Stimulated activated CD8-positive, alpha-beta memory T cell treated with anti-CD3 and anti-CD28 coated beads, Interleukin-4, amount 100 ng/mL, for 1 hour (primary cell): Measurements from ENCODE around the gene HOXA7.

Experiments
- DNase-seq, 2 donors: peaks; one replicate each; pipeline ENCODE4 v3.0.0-alpha.2; 2020; ENCODE audit warnings: low read depth in 2 of 2, low spot score in 1 of 2

HOXA7 gene

DNA sequence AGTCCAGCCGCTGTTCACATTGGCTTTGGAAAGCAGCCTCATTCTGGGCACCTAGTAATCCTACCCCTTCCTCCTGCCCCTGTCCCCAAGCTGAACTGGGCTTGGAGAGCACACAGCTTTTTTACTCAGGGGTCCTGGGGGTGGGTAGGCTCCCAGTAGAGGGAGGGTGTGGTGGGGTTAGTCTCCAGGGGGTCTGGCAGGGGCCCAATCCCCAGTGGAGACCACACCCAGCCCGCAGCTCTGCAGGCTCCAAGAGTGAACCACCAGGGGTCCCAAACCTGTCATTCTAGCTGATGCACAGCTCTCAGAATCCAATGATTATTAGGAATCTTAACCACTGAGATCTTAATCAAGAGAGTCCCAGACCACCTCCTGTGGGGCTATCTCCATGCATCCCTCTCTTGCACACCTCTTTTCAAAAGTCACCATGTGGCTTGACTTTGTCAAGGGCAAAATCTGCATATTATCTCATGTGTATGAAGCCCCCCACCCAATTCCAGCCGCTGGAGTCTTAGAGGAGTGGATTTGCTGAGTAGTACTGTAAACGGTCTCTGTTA lies 25.9 kb upstream of the HOXA7 start:
- no peak for DNase-seq

GRCh38 chr7:27181795-27182275 lies 25.4 kb upstream of the HOXA7 start:
- DNase-seq, result no peak

- no peak for DNase-seq
These were observed 24.3 kb upstream of the HOXA7 start for GRCh38 chr7:27180431-27181420.

DNA sequence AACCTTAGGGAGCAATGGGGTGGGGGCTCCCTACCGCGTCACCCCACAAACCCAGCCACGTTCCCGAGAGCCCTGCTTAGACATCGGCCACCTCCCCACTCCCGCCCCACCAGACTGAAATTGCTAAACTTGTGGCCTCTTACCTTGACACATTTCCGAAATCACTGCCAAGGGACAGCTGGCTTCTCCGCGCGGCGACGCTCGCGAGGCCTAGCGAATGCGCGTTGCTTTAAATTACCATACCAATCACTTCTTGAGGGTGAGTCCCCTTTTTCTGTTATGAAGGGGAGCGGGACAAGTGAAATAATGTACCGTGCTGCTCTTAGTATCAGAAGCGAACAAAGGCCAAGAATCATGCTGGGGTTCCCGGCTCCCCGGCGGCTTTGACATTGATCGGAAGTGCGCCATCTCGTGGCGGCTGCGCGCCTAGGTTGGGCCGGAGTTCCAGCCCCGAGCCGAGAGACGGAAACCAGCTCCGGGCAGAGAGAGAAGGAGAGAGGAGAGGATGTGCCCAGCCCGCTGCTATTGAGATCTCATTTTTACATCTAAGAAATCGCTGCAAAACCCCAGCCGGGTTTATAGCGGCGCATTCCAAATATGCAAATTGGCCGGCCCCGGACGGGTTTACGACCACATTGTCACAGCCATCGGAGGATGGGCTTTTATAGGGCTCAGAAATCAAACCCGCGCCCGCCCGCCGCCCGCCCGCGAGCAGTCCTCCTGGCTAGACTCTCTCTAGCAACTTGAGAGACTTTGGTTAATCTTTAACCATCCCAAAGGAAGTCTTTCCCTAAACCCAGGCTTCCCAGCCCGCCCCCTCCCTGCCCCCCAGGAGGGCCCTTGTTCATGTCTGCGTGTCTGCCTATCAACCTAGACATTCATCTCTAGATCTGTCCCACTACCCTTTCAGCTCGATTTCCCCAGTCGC lies 23.3 kb upstream of the HOXA7 start:
- no peak for DNase-seq

DNA sequence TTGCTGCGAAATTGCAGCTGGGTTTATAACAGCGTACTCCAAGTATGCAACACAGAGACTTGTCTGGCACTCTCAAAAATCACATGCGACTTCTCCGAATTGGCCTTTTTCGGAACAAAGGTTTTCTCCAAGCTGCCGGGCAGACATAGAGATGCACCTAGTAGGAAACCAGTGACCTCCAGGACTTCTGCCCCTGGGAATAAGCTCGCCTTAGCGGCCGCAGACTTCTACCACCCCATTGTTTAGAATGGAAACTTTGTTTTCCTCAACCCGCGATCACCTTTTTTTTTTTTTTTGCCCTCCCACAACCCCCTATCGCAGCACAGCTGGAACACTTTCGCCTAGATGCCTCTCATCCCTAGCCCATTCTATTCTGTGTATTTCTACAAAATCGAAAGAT lies 22.6 kb upstream of the HOXA7 start:
- DNase-seq, result no peak

- DNase-seq, result no peak
These were observed 21.9 kb upstream of the HOXA7 start for GRCh38 chr7:27178366-27178765.

DNA sequence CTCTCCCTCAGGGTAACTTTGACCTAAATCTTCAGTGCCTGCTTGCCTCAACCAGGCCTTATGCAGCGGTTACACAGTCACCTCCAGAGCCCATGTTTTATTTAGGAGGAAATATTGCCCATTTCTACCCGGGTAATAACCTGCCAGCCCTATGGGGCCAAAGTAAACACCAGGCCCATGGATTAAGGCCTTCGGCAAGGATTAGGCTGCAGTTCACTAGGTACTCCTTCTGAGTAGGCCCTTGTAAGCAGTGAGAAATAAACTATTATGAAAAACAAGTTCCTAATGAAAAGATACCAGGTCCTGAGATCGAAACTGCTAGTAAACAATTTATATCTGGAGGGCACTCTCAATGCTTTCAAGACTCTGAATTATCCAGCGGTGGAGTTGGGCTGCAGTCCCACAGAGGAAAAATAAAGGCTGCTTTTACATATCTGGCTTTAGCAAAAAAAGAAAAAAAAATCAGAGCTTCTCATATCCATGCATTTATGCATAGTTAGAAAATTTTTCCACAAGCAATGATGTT lies 21.4 kb upstream of the HOXA7 start:
- no peak for DNase-seq

DNA sequence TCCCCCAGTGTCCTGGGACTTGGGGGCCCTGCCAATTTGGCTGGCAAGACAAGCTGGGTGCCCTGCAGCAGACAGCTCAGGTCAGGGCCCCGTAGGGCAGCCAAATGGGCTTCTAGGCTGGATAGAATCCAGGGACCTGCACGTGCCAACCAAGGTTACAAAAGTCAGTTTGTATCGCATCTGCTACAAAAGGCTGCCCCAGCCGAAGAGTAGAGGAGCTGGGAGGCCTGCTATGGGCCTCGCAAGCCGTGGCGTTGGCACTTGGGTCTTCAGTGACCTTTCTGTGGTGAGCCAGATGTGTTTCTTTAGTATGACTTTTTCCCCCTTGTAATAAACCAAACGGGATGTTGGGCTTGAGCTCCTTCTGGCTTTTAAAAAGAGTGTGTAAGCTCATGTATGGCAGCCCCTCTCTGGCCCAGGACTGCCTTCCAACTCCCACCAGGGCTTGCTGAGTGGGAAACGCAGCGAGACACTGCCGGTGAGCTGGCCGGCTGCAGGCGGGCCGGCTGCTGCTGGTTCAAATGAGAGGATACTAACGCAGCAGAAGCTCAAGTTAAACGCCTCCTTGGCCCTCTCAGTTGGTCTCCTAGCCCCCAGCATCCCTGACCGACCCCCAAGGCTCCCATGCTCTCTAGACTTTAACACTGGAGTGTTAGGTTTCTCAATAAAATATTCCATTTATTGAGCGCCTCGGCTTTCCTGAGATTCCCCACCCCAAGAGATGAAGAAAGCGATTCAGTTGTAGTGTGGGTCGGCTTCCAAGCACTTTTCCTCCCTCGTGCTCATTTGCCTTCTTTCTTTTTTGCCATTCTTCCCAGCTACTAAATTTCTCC lies 20.7 kb upstream of the HOXA7 start:
- DNase-seq, result no peak

- no peak for DNase-seq
These were observed 20.0 kb upstream of the HOXA7 start for GRCh38 chr7:27176524-27176845.

DNA sequence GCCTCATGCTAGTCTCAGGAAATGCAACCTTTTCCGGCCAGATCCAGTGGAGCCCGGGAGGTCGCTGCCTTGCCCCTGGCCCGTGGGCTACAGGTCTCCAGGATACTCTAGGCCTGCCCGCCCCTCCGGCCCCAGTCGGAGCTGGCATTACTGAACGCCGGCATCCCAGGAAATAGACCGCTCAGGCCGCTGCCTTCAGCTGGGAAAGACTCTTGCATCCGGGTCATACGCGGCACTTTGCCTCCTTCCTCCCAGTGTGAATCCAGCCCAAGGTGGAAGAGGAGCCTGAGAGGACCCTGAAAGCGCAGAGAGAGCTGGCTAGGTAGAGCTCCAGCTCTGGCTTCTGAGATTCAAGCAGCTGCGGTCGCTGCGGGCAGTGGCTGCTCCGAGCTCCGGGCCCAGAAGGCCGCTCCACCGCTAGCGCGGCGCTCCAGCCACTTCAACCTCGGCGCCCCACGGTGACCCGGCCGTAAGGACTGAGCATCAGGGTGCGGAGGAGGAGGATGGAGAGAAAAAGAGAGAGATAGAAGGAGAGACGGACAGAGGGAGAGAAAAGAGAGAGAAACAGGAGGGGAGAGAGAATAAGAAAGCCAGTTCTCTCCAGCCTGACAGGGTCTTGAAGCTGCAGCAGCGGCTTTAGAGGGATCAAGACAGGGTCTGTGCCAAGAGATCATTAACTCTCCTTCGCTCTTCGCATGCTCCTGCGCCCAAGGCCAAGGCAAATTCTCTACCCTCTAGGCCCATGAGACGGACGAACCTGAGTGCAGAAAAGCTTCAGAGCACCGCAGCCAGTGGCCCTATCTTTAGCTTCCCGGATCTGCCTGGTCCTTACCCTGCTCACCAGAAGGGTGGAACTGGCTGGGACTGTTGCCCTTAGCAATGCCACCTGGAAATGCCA lies 19.4 kb upstream of the HOXA7 start:
- no peak for DNase-seq

DNA sequence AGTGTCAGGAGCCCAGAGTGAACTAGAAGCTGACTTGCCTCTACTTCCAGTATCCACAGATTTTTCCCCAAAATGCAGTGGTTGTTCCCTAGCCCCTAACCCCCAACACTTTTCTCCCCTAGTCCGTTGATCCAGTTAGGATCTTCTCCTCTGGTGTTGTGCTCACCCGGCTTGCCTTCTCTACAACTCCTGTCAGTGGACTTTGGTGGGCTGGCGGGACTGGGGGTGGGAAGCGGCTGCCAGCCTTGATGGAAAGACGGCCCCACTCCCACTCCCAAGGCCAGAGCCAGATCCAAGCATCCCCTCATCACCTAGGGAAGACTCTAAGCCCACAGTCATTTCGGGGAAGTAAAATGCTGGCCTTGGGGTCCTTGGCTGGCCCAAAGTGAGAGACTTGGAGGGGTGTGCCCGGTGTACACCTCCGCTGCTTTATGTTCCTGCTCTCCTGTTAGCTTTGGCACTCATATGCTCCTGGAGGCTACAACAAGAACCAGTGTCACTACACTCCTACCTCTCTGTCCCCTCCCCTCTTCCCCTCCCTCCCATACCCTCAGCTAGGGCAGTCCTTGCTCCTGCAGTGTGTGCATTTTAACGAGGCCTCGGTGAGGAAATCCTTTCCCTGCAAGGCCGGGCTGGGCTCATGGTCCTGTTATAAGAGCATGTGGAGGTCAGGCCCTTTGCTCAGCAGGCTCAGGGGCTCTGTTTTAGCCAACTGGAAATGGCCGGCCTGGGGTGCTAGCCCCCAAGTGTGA lies 18.6 kb upstream of the HOXA7 start:
- no peak for DNase-seq

DNA sequence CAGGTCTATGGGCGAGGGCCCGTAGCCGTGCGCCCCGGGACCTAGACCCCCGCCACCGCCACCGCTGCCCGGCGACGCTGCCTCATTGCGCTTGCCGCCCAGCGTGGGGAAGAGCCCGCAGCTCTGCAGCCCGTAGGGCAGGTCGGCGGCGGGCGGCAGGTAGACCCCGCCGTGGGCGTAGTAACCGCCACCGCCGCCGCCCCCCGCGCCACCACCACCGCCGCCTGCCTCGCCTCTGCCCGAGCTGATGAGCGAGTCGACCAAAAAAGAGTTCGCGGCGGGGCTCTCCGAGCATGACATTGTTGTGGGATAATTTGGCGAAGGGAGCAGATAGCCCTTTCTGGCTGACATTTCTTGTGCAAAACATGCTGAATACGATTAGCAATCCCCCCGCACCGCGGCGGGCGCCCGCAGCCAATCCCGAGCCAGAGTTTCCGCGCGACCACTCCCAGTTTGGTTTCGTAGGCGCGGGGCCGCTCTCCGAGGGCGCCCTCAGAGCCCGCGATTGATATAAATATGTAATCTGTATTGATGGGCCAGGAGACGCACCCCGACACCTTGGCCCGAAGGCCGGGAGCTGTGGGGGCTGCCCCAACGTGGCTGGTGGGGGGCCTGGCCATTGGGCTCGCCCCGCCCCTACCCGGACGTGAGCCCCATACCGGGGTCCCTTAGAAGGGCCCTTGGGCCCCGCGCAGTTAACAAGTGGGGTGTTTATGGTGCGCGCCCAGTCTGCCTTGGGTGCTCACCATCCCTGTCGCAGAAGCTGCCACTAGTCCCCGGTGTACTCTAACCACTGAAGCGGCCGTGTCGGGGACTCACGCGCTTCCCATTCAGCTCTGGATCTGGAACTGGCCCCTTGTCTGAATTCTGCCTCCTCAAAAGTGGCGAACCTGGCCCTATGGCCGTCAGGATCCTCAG lies 17.7 kb upstream of the HOXA7 start, which contains the start of gene HOXA10:
TSS of gene HOXA10 (minus strand) at position 365 of the 918 bp plus-strand sequence. CDS start at position 351, 14 bp downstream.
- DNase-seq, result no peak

DNA sequence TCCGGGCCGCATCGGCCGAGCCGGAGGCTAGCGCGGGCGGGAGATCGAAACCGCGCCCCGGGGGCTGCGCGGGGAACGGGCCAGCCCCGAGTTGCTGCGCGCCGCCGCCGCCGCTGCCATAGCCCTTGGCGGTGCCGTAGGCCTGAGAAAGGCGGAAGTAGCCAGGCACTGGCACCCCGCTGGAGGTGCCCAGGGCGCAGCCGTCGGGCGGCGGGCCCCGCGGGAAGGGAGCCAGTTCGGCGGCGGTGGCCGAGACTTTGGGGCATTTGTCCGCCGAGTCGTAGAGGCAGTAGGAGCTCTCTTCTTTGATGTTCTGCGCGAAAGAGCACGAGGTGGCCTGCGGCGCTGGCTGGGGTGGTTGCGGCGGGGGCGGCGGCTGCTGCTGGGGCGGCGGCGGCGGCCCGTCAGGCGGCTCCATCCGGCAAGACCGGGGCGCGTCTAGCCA lies 17.1 kb upstream of the HOXA7 start:
- DNase-seq, result no peak

DNA sequence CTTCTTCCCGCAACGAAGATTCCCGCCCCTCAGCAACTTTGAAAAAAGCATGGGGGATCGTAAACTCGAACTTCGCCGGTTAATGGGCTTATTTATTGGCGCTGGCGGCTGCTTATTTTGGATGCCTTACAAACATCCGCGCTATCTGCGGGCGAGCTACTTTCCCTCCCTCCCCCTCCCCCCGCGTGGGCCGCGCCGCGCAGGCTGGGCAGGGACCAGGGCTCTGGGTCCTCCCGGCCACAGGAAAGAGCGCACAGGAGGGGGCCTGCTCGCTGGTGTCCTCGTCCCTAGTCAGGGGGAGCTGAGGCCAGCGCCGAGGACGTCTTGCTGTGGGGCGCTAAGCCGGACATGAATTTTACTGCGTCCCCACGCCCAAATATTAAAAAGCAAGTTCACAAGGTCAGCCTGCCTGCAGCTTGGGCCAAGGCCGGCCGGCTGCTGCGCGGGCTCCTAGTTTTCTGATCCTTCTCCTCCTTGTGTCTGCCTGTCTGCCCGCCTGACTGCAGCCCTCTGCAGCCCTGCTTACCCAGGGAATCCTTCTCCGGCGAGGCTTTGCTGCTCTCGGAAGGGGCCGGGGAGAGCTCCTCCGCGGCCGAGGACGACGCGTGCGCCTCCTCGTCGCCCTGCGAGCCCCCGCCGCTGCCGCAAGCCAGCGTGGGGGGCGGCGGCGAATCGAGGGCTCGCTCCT lies 16.5 kb upstream of the HOXA7 start:
- no peak for DNase-seq

DNA sequence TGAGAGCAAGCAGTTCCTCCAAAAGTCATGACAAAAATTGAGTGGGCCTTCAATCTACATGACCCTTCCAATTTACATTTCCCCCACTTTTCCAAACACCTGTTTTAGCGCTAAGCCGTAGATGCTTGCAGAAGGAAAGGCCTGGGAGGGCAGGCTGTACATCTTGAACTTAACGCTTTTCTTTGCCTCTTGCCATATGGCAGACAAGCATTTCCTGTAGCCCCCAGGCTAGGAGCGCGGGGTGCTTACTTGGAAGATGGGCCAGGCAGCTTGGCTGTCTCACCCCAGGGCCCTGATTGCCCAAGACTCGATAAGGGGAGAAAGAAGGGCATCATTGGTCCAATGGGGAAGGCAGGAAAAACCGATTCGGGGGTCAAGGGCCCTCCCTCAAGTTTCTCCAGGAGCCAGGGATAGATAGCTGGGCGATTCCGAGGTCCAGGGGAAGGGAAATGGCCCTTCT lies 15.9 kb upstream of the HOXA7 start:
- no peak for DNase-seq

- DNase-seq, result no peak
These were observed 15.3 kb upstream of the HOXA7 start for GRCh38 chr7:27171637-27172314.
